Cerebellar cortex (tissue), 1 donor: Measurements from ENCODE around the gene DPH7.
"Not testable (repeated sequence)": the region's sequence is repeated elsewhere in the genome, so short reads cannot be mapped to it uniquely, and the experiment has no call there.

Source experiments
- DNase-seq: peaks from one replicate; pipeline ENCODE4 v3.0.0-alpha.2; 2015; ENCODE audit warnings: low spot score

The DPH7 gene

GRCh38 chr9:137545123-137545522 is 33.6 kb downstream of the DPH7 start:
- no peak for DNase-seq

DNA sequence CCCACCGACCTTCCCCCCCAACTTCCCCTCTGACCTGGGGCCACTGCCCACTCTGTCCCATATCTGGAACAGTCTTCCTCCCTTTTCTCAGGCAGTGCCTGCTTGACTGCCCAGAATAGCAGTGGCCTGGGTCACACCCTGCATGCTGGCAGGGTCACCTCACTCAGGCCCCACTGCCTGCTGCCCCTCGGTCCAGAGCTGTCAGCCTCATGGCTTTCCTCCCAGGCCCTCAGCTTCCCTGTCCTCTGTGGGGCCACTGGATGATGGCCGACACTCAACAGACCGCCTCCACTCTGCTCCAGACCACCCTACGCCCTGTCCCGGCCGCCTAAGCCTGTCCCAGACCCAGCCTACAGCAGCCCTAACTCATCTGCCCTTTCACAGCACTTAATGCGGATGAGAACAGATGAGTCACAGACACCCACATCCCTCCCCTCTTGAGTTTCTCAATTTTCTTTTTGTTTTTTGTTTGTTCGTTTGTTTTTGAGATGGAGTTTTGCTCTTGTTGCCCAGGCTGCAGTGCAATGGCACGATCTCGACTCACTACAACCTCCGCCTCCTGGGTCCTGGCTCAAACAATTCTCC is 34.5 kb downstream of the DPH7 start:
- no peak for DNase-seq

GRCh38 chr9:137543237-137543963 is 35.3 kb downstream of the DPH7 start:
- no peak for DNase-seq

GRCh38 chr9:137542486-137542885 is 36.2 kb downstream of the DPH7 start:
- no peak for DNase-seq

- no peak for DNase-seq
Measured at GRCh38 chr9:137540536-137540935, 38.2 kb downstream of the DPH7 start.

- DNase-seq, result no peak
Measured at GRCh38 chr9:137538058-137538457, 40.7 kb downstream of the DPH7 start.

GRCh38 chr9:137536594-137537131 is 42.1 kb downstream of the DPH7 start:
- DNase-seq, result not testable (repeated sequence)

DNA sequence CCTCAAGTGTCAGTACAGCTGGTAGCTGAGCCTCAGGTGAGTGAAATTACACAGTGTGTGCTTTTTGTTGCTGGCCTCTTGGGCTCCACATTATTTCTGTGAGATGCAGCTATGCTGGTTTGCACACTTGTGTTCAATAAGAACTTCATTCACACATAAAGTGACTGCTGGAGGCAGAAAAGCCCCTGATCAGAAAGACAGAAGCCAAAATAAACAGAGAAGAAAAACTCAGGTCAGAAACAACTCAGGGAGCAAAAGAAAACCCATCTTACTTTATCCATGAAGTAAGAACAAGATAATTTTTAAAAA is 43.7 kb downstream of the DPH7 start:
- DNase-seq, result no peak

- peak; percentile 60 for DNase-seq
Measured at GRCh38 chr9:137534256-137535119, 44.2 kb downstream of the DPH7 start.

DNA sequence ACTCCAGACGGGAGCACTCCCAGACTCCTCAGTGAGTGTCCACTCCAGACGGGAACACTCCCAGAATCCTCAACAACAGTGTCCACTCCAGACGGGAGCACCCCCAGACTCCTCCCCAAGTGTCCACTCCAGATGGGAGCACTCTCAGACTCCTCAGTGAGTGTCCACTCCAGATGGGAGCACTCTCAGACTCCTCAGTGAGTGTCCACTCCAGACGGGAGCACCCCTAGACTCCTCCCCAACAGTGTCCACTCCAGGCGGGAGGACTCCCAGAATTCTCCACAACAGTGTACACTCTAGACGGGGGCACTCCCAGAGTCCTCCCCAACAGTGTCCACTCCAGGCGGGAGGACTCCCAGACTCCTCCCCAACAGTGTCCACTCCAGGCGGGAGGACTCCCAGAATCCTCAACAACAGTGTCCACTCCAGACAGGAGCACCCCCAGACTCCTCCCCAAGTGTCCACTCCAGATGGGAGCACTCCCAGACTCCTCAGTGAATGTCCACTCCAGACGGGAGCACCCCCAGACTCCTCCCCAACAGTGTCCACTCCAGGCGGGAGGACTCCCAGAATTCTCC is 45.7 kb downstream of the DPH7 start:
- DNase-seq, result not testable (repeated sequence)

DNA sequence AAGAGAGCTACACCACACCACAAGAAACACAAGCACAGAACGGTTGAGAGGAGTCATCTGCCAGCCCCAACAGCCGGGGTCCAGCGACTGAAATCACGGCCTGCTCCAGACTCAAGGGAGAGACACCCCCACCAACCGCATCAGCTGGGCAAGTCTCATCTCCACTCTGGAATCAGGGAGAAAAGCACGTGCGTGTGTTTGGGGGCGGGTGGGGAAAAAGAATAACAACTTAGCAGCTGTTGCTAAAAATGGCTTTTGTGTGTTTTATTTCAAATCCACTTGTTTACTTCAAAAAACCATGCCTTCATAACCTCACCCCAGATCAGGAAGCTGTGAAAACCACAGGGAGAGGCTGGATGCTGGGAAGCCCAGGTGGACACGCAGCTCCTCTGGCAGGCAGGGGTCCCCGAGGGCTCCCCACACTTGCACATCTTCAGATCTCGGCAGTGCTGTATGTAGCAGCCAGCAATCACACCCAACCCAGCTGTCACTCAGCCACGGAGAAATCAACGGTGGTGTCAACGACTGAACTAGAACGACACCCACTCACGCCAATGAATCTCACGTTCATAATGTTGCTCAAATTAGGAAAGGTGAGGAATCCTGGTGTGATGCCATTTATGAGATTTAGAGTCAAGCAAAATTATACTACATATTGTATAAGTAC is 47.5 kb downstream of the DPH7 start:
- DNase-seq, result no peak

DNA sequence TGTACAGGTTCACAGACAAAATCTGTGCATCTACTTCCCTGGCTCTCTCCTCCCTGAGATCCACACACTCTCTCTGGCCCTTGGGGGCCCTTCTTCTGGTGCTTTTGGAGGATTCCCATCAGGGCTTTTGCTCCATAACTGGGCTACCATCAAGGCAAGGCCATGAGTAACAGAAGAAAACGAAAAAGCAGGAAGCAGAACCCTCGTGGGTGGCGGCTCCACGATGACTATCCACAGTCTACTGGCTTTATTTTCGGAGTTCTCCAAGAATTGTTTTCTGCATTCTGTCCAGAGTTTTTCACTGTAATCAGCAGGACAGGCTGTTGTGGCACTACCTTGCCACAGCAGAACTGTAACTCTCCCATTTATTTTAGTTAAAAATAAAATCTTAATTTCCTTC is 48.4 kb downstream of the DPH7 start:
- DNase-seq, result no peak

- no peak for DNase-seq
Measured at GRCh38 chr9:137524981-137525317, 53.8 kb downstream of the DPH7 start.

- no peak for DNase-seq
Measured at GRCh38 chr9:137524161-137524980, 54.4 kb downstream of the DPH7 start.

DNA sequence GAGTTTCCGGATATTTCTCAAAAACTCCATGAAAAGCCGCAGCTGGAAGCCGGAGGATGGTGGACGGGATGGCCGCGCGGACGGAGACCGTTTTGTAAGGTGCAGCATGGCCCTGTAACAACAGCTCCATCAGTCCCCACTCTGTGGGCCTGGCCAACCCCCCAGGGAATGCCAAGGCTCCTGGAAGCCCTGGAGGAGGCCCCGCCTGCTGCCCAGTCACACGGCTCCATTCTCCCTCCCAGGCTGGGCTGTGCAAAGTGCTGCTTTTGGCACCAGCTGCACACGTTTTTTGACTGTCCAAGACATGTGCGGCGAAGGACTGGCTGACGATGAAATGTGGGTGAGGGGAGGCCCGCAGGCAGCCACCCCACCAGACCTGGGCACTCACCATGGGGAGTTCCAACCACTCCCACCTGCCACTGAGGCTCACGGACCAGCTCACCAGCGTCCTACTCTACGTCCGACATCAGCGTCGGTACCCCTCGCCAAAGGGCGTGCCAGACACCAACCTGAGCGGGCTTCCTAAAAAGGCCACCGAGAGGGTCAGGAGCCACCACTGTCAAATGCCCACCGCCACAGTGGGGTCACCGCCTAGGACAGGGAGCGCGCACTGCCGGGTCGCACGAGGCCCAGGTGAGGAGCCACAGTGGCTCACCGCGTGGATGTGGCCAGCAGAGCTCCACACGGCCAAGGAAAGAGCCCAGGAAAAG is 55.8 kb downstream of the DPH7 start:
- no peak for DNase-seq

DNA sequence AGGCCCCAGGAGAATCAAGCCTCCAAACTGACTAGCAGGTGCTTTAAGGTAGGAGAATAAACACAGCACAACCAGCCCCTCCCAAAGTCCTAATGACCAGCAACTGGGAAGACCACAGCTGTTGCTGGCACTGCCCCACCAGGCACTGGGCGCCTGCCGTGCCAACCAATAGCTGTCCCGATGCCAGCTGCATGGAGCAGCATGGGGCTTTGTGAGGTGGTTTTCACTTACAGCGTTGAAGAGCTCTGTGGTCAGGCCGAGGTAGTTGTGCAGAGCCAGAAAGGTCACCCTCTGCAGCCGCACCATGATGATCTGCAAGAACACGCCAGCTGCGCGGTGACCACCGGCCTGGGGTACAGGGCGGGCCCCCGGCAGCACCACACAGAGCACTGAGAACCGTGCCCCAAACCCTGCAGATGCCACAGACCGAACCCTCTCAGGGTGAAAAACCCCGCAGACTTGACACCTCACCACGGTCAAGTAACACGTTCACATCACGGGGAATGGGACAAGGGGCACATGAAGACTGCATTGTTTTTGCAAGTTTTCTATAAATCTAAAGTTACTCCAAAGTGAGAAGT is 57.2 kb downstream of the DPH7 start:
- DNase-seq, result no peak

GRCh38 chr9:137520614-137521404 is 57.9 kb downstream of the DPH7 start:
- DNase-seq, result no peak

DNA sequence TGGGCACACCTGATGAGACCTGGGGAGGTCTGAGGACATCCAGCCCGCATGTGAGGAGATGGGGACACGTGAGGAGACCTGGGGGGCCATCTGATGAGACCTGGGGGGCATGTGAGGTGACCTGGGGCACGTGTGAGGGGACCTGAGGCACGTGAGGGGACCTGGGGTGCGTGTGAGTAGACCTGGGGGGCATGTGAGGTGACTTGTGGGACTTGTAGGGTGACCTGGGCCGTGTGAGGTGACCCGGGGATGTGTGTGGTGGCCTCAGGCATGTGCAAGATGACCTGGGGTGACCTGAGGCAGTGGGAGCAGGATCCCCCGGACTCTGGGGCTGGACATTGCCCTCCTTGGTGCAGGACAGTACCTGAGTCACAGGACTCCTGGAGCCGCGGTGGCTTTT is 59.2 kb downstream of the DPH7 start:
- DNase-seq, result no peak
